Osteoblast (primary cell): Measurements from ENCODE around the gene NFATC1. TPM values are rescaled to one million over a fixed set of nuclear protein-coding genes. Genes with fewer than 3 reads are reported as not detected.

ENCODE experiments used
- DNase-seq: peaks from one replicate; pipeline ENCODE4 v3.0.0; 2011; ENCODE audit warnings: low spot score, mixed read lengths; ENCODE audit not compliant: insufficient read length; ENCODE audit errors: missing footprints
- H2AFZ ChIP-seq: 2 replicates; pipeline ENCODE4 v1.6.0; 2011; ENCODE audit warnings: mild to moderate bottlenecking, low read length
- H3K27ac ChIP-seq: 2 replicates; pipeline ENCODE4 v1.5.1; 2011; ENCODE audit warnings: mild to moderate bottlenecking, low read depth, low read length, moderate library complexity
- H3K27me3 ChIP-seq: 2 replicates; pipeline ENCODE4 v1.6.0; 2012; ENCODE audit warnings: mild to moderate bottlenecking, control low read depth, inconsistent platforms, low read length, moderate library complexity; ENCODE audit not compliant: insufficient read depth
- H3K36me3 ChIP-seq: 2 replicates; pipeline ENCODE4 v1.5.1; 2011; ENCODE audit warnings: mild to moderate bottlenecking, low read length, control low read depth, moderate library complexity; ENCODE audit not compliant: insufficient read depth
- H3K4me1 ChIP-seq: 2 replicates; pipeline ENCODE4 v1.5.1; 2011; ENCODE audit warnings: mild to moderate bottlenecking, low read length, control low read depth, moderate library complexity; ENCODE audit not compliant: insufficient read depth
- H3K4me2 ChIP-seq: 2 replicates; pipeline ENCODE4 v1.6.0; 2011; ENCODE audit warnings: mild to moderate bottlenecking, low read length; ENCODE audit not compliant: insufficient read depth
- H3K4me3 ChIP-seq: fragments of 200-600 bp; sonication (generic); 3 replicates; pipeline ENCODE4 v1.5.1; 2012; ENCODE audit warnings: mild to moderate bottlenecking, low read length, inconsistent platforms; ENCODE audit not compliant: insufficient read depth
- H3K79me2 ChIP-seq: 2 replicates; pipeline ENCODE4 v1.6.0; 2012; ENCODE audit warnings: mild to moderate bottlenecking, low read length, control low read depth, inconsistent platforms; ENCODE audit not compliant: insufficient read depth
- H3K9me3 ChIP-seq: 2 replicates; pipeline ENCODE4 v1.5.1; 2011; ENCODE audit warnings: low read depth, low read length, control low read depth
- H4K20me1 ChIP-seq: 2 replicates; pipeline ENCODE4 v1.6.0; 2012; ENCODE audit warnings: mild to moderate bottlenecking, low read length, control low read depth; ENCODE audit not compliant: insufficient read depth
- CTCF ChIP-seq: IDR thresholded peaks from 2 replicates; pipeline ENCODE4 v1.5.1; 2011; ENCODE audit warnings: mild to moderate bottlenecking, low read depth, low read length, moderate library complexity; ENCODE audit errors: extremely low read depth
- total RNA-seq: library from RNA; depleted of rRNA; stranded (reverse); fragments of >200 nt; gene quantifications from 2 replicates; pipeline ENCODE4 v1.2.3, GENCODE V29; 2012

Gene NFATC1
- total RNA-seq, 1 donor, result 6.2 TPM

- DNase-seq, result peak; percentile 65
- Histone ChIP-seq H3K4me2 (peak overlapping the region; percentile 94), H3K36me3 (no peaks in the 10 kb centered on the region), H3K27me3 (no peaks in the 10 kb centered on the region), H3K9me3 (no peaks in the 10 kb centered on the region), H4K20me1 (no peaks in the 10 kb centered on the region), H3K4me3 (no peak overlapping the region), H2AFZ (no peak overlapping the region), H3K4me1 (peaks cover 19% of the 10 kb centered on the region), H3K27ac (no peak overlapping the region), H3K79me2 (no peaks in the 10 kb centered on the region)
- no peak for TF ChIP-seq CTCF
These were observed 113.1 kb downstream of the NFATC1 start for GRCh38 chr18:79508565-79509535.

GRCh38 chr18:79509536-79509930, 113.8 kb downstream of the NFATC1 start:
- Histone ChIP-seq H2AFZ (no peak overlapping the region), H3K27me3 (no peaks in the 10 kb centered on the region), H3K4me3 (no peak overlapping the region), H3K9me3 (no peaks in the 10 kb centered on the region), H3K36me3 (no peaks in the 10 kb centered on the region), H3K79me2 (no peaks in the 10 kb centered on the region), H3K4me1 (peaks cover 19% of the 10 kb centered on the region), H4K20me1 (no peaks in the 10 kb centered on the region), H3K27ac (no peak overlapping the region), H3K4me2 (no peak overlapping the region)
- TF ChIP-seq CTCF, result no peak
- DNase-seq, result peak; percentile 62

GRCh38 chr18:79510046-79510685, 114.4 kb downstream of the NFATC1 start:
- Histone ChIP-seq H3K27ac (no peak overlapping the region), H3K9me3 (no peaks in the 10 kb centered on the region), H2AFZ (no peak overlapping the region), H3K4me1 (peaks cover 19% of the 10 kb centered on the region), H3K79me2 (no peaks in the 10 kb centered on the region), H3K4me3 (no peak overlapping the region), H3K27me3 (no peaks in the 10 kb centered on the region), H3K36me3 (no peaks in the 10 kb centered on the region), H4K20me1 (no peaks in the 10 kb centered on the region), H3K4me2 (no peak overlapping the region)
- peak; percentile 56 for DNase-seq
- no peak for TF ChIP-seq CTCF

GRCh38 chr18:79510731-79511241, 115.1 kb downstream of the NFATC1 start:
- Histone ChIP-seq H3K79me2 (no peaks in the 10 kb centered on the region), H3K27me3 (no peaks in the 10 kb centered on the region), H3K4me2 (no peak overlapping the region), H4K20me1 (no peaks in the 10 kb centered on the region), H3K9me3 (no peaks in the 10 kb centered on the region), H2AFZ (no peak overlapping the region), H3K27ac (no peak overlapping the region), H3K4me3 (no peak overlapping the region), H3K36me3 (no peaks in the 10 kb centered on the region), H3K4me1 (peaks cover 19% of the 10 kb centered on the region)
- DNase-seq, result peak; percentile 21
- no peak for TF ChIP-seq CTCF
